GM19351 (cell line): ENCODE data around the gene TTC1.
"Not testable (repeated sequence)": the region's sequence is repeated elsewhere in the genome, so short reads cannot be mapped to it uniquely, and the experiment has no call there.

Experiments used
- ATAC-seq: cut with Tn5 transposase; IDR thresholded peaks from one replicate; pipeline ENCODE4 v1.9.1; 2021; ENCODE audit warnings: mild to moderate bottlenecking, moderate library complexity; ENCODE audit not compliant: unreplicated experiment

TTC1 gene

GRCh38 chr5:160008877-160009590 is at the start of gene TTC1:
TSS of gene TTC1 (plus strand) at chr5:160009139. CDS start at chr5:160010529, 1,390 bp downstream.
- peak; percentile 100 for ATAC-seq

GRCh38 chr5:159961176-159962160 is 47.5 kb upstream of the TTC1 start:
- no peak for ATAC-seq

DNA sequence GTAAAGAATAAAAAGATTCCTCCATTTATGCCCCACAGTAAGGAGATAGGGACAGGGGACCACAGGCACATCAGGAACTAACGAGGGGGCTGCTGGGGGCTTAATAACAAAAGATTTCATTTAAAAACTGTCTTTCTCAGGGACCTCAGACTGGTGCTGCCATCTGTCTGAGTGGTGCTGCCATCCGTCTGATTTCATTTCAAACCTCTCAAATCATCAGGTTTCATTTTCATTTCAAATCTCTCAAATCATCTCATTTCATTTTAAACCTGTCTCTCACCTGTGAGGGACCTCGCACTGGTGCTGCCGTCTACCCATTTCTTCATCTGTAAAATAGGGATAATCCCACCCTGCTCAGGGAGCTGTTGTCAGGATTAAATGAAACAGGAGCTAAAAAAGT is 46.7 kb upstream of the TTC1 start:
- ATAC-seq = no peak

- no peak for ATAC-seq
These were observed 45.0 kb upstream of the TTC1 start for GRCh38 chr5:159963935-159964334.

DNA sequence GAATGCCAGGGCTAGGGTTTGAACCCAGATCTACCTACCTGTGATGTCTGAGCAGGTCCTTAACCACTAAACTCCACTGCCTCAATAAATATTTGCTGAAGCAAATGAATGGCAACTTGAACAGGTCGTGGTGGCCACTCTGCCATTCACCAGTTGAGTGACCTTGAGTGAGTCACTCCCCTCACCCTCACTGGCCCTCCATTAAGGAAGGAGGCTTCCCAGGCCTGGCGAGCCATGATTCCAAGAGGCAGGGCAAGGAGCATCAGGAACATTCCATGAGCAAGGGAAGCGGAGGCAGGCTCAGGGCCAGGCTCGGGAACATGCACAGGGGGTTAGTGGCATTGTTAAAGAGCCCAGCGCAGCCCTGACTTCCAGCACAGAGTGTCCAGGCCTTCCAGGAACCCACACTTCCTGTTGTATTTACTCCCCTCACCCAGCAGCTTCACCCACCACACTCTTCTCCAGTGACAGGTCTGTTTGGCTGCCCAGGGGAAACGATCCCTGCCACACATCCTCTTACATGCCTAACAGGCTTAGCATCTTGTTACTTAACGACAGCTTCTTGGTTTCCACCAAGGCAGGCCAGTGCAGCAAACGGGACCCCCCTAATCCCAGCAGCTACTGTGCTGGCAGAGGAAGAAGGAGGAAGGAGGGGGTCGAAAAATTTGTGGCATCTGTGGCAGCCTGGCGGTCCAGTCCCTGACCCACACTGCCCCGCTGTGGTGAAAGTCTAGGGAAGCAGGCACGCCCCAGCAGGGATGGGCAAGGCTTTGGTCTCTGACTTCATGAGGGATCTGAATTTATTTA is 43.7 kb upstream of the TTC1 start:
- ATAC-seq = no peak

GRCh38 chr5:159965838-159966128 is 43.2 kb upstream of the TTC1 start:
- not testable (repeated sequence) for ATAC-seq

GRCh38 chr5:159969966-159970365 is 39.0 kb upstream of the TTC1 start:
- no peak for ATAC-seq

DNA sequence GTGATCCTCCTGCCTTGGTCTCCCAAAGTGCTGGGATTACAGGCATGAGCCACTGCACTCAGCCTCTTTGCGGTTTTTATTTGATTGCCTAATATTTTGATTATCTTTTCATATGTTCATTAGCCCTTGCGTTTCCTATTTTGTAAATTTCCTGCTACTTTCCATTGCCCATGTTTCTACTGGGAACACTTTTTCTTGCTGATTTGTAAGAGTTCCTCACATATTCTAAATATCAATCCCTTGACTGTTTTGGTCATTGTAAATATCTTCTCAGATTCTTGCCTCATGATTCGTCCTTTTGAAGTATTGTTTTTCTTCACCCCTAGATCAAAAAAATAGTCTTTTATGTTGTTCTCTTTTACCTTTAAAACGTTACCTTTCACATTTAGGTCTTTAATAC is 37.9 kb upstream of the TTC1 start:
- ATAC-seq = no peak

DNA sequence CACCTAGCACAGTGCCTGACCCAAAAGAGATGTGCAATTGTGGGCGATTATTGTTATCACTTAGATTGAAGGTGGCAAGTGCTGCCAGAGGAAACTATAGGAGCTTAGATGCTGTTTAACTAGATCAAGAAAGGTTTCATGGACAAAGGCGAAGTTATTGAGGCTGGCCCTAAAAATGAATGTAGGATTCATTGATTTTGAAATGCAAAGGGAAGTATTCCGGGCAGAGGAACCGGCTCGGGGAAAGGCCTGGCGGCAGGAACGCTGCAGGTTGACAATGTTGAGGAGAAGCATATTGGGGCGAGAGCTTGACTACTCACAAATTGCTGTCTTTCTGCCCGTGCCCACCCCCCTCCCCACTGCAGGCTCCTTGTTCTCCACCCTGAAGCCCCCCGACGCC is 37.4 kb upstream of the TTC1 start:
- ATAC-seq = no peak

DNA sequence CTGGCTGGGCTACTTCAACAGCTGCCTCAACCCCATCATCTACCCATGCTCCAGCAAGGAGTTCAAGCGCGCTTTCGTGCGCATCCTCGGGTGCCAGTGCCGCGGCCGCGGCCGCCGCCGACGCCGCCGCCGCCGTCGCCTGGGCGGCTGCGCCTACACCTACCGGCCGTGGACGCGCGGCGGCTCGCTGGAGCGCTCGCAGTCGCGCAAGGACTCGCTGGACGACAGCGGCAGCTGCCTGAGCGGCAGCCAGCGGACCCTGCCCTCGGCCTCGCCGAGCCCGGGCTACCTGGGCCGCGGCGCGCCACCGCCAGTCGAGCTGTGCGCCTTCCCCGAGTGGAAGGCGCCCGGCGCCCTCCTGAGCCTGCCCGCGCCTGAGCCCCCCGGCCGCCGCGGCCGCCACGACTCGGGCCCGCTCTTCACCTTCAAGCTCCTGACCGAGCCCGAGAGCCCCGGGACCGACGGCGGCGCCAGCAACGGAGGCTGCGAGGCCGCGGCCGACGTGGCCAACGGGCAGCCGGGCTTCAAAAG is 36.9 kb upstream of the TTC1 start:
- no peak for ATAC-seq

GRCh38 chr5:159972538-159973362 is 36.2 kb upstream of the TTC1 start:
- no peak for ATAC-seq

- no peak for ATAC-seq
These were observed 33.4 kb upstream of the TTC1 start for GRCh38 chr5:159975462-159976019.

DNA sequence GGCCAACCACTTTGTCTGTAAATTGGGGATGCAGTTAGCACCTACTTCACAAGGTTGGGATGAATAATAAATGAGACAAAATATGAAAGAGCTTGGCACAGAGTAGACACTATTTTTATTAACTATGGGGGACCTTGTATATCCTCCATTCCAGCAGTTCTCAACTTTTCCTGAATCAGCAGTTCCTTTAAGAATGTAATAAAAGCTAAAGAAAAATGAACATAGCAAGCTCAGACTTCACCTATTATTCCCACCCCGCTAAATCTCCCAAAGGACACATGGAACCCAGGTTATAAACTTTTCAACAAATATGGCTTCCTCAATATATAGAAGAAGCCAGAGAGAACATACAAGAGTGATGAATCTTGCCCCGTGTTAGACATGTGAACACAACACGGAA is 32.0 kb upstream of the TTC1 start:
- no peak for ATAC-seq

DNA sequence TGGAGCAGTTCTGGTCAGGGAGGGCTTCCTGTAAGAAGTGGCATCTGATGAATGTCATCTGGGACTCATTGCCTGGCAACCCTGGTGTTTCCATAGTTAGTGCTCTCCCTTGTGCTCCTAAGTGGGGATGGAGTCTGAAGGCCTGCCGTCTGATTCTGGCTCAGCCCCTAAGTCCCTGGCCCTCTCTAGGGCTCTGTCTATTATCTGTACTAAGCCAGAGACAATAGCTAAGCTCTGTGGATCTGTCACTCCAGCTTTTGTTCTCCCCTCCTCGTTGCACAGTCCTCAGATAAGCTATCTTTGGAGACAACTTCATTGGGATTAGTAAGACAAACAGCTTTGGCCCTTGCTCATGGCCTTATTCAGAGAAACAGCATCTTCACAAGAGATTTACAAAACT is 30.6 kb upstream of the TTC1 start:
- no peak for ATAC-seq

DNA sequence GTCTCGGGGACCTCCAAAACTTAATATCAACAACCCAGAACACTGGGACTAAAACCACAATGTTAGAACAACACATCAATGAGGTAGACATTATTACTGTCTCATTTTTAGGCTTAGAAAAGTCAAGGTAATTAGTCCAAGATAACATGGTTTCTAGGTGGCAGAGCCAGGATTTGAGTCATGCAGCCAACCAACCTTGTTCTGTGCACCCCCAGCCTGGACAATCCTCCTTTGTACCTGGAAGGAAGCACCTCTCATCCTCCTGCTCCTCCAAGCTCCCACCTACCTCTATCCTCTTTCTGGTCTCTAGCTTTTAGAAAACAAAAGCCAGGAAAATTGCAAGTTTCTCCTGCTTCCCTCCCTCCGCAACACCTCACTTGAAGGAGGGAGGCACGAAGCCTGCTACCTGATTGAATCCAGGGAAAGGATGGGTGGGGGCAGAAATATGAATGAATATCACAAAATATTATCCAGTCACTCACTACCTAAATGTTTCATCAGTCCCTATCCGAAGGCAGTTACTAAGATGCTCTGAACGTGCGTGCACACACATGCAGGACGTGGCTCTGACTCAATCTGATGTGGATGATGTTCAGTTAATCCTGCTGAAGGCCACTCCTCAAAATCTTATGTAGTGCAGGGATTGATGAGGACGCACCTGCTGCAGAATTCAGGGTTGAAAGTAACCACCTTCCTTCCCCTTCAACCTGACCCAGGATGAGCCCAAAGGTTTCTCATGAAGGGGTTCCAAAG is 26.3 kb upstream of the TTC1 start:
- ATAC-seq = no peak

DNA sequence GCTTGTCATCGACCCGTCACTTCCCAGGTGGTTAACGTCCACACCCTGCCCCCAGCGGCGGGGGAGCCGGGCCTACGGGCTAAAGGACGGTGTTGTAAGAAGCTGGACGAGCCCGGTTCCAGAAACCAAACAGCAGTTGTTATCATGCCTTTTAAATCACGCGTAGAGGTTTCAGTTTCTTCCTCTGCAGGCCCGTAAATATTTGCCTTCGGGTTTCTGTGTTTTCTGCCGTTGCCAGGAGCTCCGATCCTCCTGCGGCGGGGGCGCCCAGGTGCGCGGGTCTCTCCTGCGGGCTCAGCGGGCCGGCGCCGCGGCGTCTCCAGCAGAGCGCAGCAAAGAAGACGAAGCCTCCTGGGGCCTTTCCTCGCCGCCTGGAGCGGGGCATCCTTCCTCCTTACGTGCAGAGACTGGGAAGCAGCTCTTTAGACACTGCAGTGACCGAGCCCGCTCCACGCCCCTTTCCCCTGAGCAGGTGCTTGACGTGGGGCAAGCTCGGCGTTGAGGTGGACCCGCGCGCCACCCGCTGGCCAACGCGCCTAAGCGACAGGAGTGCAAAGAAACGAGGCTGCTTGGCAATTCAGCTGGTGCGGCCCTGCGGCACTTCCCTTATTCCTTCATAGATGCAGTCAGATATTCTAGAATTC is 21.8 kb upstream of the TTC1 start:
- ATAC-seq = peak; percentile 94

GRCh38 chr5:159990506-159990905 is 18.4 kb upstream of the TTC1 start:
- ATAC-seq = no peak

GRCh38 chr5:159992566-159992965 is 16.4 kb upstream of the TTC1 start:
- ATAC-seq = no peak

- no peak for ATAC-seq
These were observed 15.7 kb upstream of the TTC1 start for GRCh38 chr5:159993194-159993593.
